HL-60/S4 treated with retinoic acid at 250 ng/mL for 4 days and 3 days (cell line): ENCODE measurements around the gene LTBP1.
"Not testable (repeated sequence)": the region's sequence is repeated elsewhere in the genome, so short reads cannot be mapped to it uniquely, and the experiment has no call there.

Experiments
- in situ Hi-C: fragments of 300-500 bp; cut with MboI; formaldehyde crosslinking; loops from 2 replicates; pipeline ENCODE4 v1.7.0; 2022; ENCODE audit warnings: low sequenced_read_pairs

LTBP1 gene

GRCh38 chr2:33134086-33134771 is 187.5 kb downstream of the LTBP1 start:
- in situ Hi-C loops = no loop called here

DNA sequence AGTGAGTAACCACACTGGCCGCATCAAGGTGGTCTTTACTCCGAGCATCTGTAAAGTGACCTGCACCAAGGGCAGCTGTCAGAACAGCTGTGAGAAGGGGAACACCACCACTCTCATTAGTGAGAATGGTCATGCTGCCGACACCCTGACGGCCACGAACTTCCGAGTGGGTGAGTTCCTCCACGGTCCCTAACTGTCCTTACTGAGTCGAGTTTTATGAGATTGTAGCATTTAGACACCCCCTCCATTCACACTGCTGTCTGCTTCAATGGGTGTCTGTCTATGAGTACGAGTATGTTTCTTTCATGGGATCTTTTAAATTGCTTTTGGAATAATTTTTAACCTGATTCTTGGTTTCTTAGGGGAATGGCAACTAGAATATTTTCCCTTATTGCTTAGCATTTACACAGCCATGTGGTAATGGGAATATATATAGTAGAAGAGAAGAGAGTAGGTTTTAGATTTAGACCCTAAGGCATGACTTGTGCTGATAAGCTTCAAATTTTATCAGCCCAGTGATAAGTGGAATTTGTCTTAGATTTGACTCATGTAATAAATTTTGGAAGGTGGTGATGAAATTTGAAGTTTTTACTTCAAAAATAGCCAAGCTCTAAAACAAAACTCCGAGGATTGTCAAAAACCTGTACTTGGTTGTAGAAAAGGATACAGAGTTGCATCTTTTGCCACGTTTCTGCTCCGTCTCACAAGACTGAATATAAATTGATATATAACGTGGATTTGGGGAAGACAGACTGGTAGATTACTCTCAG is 188.2 kb downstream of the LTBP1 start:
- in situ Hi-C loops = no loop called here

- in situ Hi-C loops = no loop called here
Observed at GRCh38 chr2:33135645-33136044, 188.9 kb downstream of the LTBP1 start.

GRCh38 chr2:33136056-33136455 is 189.3 kb downstream of the LTBP1 start:
- in situ Hi-C loops = no loop called here

DNA sequence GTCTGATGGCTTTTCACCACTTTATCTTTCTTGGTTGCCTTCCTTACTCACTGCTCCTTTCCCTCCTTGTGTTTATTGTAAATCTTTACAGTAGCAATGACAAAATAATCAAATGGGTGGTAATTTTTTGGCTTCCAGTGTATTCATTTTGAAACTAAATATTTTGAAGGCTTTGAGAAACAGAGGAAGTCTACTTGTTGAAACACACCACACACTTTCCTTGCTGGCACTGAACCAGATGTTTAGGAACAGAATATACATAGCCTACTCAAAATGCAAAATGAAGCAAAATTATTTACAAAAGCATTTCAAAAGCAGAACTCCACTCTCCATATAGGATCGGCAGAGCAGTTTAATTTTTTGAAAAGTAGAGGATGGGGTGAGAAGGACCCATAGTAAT is 189.8 kb downstream of the LTBP1 start:
- in situ Hi-C loops = no loop called here

GRCh38 chr2:33137331-33137730 is 190.6 kb downstream of the LTBP1 start:
- in situ Hi-C loops = no loop called here

DNA sequence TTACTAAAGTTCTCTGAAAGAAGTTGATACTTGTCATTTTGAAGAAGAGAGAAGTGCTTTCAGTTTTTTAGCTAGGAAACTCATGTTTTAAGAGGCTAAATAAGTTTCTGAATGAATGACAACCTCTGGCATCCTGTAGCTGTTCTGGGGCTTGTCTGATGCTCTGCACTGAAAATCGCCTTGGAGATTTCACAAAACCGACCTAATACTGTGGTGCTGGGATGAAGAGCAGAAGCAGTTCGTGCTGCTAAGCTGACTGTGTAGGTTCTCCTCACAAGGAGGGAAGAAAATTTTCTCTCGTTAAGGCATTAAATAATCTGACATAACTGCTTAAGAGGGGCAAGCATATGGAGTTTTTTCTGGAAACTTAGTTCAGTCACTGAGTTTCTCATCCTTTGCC is 193.2 kb downstream of the LTBP1 start:
- in situ Hi-C loops = no loop called here

DNA sequence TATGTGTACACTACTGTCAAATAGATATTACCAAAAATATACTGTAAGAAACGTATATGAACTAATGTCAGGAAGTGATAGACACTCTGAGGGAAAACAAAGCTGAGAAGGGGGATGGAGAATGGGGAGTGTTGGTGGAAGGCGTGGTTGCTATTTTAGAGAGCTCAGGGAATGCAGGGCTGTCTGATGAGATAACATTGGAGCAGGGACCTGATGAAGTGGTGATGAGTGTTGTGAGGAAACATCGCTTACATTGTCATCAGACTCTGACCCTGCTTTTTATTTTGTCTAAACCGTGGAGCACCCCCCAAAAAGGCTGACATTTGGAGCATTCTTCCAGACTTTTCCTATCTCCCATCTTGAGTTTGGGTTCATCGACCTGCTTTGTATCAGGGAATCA is 194.7 kb downstream of the LTBP1 start:
- in situ Hi-C loops = no loop called here

- in situ Hi-C loops = no loop called here
Observed at GRCh38 chr2:33142810-33143209, 196.1 kb downstream of the LTBP1 start.

DNA sequence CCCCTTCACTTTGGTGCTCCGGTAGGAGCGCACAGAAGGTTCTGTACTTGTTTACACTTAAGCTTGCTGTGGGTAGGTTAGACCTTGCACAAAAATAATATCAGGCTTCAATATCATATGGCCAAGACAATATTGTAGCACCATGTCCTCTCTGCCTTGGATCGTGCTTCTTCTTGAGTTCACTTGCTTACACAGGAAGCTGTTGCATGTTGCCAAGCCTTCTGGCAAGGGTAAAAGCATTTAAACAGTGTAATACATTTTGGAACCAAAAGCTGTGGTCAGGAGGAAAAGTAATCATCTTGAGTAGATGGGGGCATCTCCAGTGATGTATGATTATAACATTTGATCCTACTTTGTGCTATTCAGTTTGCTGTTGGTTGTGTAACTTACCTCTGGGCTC is 197.5 kb downstream of the LTBP1 start:
- in situ Hi-C loops = no loop called here

DNA sequence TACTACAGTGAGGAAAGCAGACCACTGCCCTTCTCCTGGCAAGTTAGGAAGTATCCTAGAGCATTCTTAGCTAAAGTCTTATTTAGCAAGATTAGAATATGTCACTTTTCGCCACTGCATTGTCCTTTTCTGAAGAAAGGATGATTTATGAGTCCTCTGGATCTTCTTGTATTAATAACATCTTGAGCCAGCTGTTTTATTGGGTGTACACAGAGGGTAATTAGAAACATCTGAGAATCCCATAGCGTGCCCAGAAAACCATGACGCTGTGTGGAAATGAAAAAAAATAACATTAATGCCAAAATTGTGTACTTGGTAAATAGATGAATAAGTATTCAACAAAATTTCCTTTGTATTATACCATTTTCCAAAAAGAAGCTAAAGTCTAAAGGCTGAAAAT is 198.7 kb downstream of the LTBP1 start:
- in situ Hi-C loops = no loop called here

DNA sequence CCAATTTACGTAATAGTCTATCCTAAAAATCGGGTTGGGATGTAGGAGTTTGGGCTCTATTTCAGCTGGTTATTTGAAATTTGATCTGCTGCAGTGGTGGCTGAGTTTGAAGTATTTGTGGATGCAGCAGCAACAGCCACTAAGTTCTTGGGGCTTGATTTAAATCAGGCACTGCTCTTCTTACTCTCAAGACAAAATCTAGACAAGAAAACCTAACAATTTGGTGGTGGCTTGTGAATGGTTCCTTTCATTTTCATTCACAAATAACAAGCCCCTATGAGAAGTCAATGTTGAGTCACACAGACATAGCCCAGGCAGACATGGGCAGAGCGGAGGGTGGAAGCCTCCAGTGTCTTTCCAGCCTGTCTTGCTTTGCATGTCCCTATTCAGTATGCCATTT is 199.3 kb downstream of the LTBP1 start:
- in situ Hi-C loops = no loop called here

DNA sequence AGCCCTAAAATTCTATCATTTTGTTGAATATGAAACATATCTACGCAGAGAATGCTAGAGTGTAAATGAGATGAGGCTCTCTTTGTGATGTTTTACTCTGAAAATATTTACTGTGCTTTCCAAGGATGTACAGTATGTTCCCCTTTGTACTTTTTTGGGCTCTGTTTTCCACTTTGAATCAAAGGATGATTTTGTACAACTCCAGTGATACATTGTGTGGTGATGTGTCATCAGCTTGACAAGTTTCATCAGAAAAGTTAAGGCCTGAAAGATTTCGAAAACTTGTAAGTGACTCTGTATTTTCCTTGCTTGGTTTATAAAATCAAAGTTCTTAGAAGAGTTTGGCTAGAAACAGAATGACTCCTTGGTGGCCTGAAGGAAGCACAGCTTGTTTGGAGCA is 206.3 kb downstream of the LTBP1 start:
- in situ Hi-C loops = no loop called here

DNA sequence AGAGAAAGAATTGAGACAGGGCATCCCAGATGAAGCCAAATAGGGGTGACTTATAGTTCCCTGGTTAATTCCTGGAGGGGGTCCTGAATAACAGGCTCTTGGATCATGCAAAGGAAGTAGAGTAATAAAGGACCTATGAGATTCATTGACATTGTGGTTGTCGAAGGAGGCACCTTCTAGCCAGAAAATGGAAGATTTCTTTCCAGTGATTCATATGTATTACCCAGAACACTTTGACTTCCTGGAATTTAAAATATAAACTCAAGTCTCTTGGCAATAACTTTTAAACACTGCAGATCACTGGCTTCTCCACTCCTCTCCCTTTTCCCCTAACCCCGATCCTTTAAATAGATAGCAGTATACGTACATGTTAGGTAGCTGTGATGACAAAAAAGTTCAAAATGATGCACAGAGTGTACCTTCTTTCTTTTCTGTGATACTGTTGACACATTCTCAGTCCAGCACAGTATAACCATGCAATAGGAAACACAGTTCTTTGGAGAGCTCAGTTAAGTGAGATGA is 211.8 kb downstream of the LTBP1 start:
- in situ Hi-C loops = no loop called here

DNA sequence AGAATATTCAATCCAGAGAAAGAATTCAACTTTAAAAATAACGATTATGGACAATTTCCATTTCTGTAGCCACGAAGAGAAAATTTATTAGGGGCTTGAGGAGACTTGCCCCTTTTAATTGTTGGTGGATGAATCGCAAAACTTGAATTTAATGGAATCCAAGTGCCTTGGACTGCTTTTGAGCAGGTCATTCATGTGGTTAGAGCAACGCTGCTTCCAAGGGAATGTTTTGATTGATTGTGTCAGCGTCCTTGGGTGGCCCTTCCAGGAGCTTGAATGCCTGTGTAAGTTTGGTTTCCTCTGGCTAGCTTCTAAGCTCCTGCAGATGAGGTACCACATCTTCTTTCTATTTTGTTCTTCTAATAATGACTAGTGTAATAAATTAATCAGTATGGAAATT is 213.4 kb downstream of the LTBP1 start:
- in situ Hi-C loops = no loop called here

GRCh38 chr2:33166287-33166881 is 219.6 kb downstream of the LTBP1 start:
- in situ Hi-C loops = no loop called here

- in situ Hi-C loops = no loop called here
Observed at GRCh38 chr2:33167622-33168245, 221.0 kb downstream of the LTBP1 start.

DNA sequence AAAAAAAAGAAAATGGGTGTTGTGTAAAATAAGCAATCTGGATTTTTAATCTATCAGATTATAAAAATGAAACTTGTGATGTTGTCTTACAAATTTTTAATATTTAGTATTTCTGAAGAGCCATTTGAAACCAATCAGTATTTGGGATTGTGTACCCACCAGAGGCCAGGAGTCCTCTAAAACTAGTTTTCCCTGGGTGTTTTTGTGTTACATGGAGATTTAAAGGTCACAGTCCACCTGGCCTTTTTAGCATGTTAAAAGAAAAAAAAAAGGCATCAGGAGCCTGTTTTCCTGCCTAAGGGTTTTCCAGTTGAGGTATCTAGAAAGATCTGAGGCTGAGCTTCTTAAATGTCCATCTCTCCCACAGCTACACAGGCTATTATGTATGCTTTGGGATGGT is 221.7 kb downstream of the LTBP1 start:
- in situ Hi-C loops = no loop called here

GRCh38 chr2:33168922-33169321 is 222.2 kb downstream of the LTBP1 start:
- in situ Hi-C loops = no loop called here

DNA sequence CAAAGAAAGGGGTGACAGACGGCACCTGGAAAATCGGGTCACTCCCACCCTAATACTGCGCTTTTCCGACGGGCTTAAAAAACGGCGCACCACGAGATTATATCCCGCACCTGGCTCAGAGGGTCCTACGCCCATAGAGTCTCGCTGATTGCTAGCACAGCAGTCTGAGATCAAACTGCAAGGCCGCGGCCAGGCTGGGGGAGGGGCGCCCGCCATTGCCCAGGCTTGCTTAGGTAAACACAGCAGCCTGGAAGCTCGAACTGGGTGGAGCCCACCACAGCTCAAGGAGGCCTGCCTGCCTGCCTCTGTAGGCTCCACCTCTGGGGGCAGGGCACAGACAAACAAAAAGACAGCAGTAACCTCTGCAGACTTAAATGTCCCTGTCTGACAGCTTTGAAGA is 223.5 kb downstream of the LTBP1 start:
- in situ Hi-C loops = not testable (repeated sequence)

GRCh38 chr2:33177627-33178026 is 230.9 kb downstream of the LTBP1 start:
- in situ Hi-C loops = no loop called here

DNA sequence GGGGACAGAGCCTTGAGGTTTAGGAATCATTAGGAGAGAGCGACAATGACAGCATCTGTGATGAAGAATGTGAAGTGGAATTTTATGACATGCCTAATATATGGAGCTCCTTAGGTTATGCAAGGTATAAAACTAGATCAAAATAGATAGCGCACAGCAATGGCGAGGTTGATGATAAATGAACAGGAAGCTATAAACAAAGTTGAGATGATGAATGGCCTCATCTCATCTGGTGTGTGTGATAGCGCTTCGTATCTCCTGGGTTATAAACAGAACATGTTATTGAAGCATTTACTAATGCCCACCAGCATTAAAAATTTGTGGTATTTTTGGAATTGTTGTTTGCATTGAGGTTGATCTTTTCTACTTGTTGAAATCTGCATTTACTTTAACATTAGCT is 231.5 kb downstream of the LTBP1 start:
- in situ Hi-C loops = no loop called here
